ENCODE data around the gene ALDH1A2.
"Not testable (repeated sequence)": the region's sequence is repeated elsewhere in the genome, so short reads cannot be mapped to it uniquely, and the experiment has no call there.

ALDH1A2 gene

DNA sequence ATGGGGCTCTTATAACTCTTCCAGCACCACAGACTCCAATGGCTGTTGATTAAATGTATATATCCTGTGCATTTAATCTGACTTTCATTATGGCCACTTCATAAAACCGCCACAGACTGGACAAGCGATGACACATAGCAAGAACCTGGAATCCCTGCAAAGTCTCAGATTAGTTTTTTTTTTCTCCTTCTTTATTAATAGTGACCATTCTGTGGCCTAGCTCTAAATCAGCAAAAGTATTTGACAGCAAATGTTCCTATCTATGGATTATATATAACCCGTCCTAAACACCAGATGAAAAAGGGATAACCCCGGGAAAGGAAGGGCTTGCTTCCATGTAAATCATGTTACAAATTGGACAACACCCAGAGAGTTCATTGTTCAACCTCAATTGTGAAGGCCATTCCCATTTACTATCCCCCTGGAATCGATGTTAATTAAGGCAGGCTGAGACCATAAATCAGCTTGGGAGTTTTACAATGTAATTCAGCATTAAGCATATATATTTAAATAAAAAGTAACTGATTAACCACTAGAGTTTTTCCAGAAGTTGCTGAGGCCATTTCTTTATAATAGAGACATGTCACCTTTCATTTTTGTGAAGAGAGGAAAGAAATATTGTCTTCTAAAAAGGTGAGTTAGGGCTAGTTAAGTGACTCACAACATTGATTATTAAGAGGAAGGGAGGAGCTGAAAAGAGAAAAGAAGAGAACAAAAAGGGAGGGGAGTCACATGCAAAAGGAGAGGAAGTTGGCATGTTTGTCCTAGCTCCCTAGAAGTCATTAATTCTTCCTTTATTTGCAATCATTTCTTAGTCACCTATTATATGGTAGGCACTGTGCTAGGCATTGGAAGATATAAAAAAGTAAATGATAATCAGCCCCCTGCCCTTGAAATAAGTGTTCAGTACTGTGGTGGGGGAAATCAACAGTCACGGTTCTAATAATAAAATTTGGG, 26.2 kb downstream of the ALDH1A2 start:
- no peak for DNase-seq

- no peak for DNase-seq
Observed at GRCh38 chr15:58038426-58039078, 27.0 kb downstream of the ALDH1A2 start.

GRCh38 chr15:58037723-58038301, 27.7 kb downstream of the ALDH1A2 start:
- DNase-seq, result no peak

DNA sequence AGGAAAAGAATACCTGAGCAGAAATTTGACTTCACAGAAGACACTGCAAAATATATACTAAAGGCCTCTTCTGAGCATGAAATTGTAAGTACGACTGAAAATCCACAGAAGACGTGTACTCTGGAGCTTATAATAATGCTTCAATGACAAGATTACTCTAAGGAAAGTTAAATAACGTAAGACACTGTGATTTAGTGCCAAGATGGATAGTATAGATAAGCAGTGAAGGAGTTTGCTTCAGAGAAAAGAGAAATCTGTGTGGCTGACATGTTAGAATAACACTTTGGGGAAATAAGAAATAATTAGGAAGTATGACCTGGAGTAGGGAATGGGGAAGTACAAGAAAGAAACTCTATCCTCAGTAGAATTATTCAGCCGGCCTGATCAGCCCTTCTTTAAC, 28.9 kb downstream of the ALDH1A2 start:
- no peak for DNase-seq

GRCh38 chr15:58028392-58028791, 37.1 kb downstream of the ALDH1A2 start:
- DNase-seq, result not testable (repeated sequence)

DNA sequence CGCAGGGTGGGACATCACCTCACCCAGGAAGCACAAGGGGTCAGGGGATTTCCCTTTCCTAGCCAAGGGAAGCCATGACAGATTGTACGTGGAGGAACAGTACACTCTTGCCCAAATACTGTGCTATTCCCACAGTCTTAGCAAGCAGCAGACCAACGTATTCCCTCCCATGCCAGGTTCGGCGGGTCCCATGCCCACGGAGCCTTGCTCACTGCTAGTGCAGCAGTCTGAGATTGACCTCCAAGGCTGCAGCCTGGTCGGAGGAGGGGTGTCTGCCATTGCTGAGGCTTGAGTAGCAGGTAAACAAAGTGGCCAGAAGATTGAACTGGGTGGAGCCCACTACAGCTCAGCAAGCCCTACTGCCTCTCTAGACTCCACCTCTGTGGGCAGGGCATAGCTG, 39.0 kb downstream of the ALDH1A2 start:
- no peak for DNase-seq

DNA sequence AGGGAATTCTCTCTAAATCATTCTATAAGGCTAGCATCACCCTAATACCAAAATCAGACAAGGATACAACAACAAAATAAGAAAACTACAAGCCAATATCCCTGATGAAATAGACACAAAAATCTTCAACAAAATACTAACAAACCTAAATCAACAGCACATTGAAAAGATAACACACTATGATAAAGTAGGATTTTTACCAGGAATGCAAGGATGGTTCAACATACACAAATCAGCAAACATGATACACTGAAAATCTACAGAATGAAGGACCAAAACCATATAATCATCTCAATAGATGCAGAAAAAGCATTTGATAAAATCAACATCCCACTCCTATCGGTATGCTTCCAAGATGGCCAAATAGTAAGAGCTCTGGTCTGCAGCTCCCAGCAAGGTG, 39.5 kb downstream of the ALDH1A2 start:
- no peak for DNase-seq

- no peak for DNase-seq
Observed at GRCh38 chr15:58021332-58022230, 43.9 kb downstream of the ALDH1A2 start.

- DNase-seq, result no peak
Observed at GRCh38 chr15:58019503-58020376, 45.8 kb downstream of the ALDH1A2 start.

- no peak for DNase-seq
Observed at GRCh38 chr15:58017869-58018268, 47.6 kb downstream of the ALDH1A2 start.

GRCh38 chr15:58016581-58017175, 48.8 kb downstream of the ALDH1A2 start:
- no peak for DNase-seq

DNA sequence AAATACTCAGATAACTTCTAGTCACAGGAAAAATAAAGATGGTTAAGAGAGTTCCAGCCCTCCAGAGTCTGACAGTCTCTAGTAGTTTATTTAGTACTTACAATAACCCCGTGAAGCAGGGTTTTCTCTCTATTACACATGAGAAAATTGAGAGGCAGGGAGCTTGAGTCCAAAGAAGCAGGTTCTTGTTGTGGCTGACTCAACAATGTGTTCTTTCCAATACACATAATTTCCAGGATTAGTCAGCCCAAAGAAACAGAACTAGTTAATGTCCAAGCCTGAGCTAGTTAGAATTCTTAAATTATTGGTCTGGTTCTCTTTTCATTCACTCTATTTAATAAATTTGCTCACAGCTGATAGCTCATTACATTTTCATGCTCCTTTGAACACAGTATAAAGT, 49.9 kb downstream of the ALDH1A2 start:
- DNase-seq, result no peak

- no peak for DNase-seq
Observed at GRCh38 chr15:58014470-58014869, 51.0 kb downstream of the ALDH1A2 start.

DNA sequence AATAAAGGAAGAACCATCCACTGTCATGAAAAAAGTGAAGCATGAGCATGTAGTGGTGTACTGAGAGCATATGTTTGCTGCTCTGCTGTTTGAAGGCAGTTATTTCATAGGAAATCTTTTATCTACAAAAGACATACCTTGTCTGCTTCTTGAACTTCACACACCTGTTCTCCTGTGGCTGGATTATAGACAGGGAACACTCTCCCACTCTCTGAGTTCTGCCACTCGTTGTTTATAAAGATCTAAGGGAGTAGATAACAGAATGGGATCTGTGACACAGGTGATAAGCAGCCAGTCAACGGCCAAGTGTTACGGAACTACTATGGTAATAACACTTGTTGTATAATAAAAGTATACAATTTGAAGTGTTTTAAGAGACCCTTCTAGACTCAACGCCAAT, 51.5 kb downstream of the ALDH1A2 start:
- no peak for DNase-seq

GRCh38 chr15:58010983-58011382, 54.5 kb downstream of the ALDH1A2 start:
- DNase-seq, result no peak

DNA sequence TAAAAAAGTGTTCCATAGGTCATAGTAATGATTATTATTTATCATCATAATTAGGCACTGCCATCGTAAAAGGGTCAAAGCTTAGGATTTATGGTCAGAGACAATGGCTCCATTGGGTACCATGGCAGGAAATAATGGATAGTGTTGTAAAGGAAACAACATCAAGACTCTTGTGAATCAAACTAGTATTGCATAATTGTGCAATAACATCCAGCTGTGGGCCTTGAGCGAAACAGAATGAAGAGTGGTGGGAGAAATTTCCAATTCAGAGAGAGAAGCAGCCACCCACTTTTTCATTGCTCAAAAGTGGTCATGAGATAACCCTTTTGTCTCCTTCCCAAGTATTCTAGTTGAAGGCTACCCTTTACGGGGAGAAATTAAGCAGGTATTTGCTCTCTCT, 61.7 kb downstream of the ALDH1A2 start:
- no peak for DNase-seq

DNA sequence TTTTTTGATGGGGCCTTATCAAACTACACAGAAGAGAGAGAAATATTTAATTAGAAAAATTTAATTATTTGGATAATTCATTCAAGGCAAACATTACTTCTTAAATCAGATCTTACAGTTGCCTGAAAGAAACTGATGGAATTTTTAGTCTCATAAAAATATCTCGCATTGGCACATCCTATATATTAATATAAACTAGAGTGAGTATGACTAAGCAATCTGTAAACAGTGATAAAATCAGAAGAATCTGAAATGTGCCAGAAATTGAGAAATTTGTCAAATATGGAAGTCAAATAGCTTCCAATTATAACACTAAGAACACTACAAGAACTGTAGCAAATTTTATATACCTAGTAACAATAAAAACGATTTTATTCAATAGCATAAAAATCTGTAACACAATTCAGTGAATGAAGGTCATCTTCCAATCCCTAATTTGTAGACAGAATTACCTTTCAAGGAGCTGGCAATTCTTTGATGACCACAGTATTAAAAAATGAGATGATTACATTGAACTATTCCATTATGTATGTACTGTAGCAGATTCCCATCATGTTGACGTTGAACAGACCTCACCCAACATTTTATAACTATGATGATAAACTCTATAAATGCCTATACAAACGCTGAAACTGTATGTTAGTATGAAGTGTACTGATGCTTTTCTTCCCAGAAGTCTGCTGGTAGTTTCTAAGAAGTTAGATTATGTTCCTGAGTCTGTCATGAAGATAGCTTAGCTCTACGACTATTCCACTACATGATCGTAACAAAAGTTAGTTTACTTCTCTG, 63.0 kb downstream of the ALDH1A2 start:
- DNase-seq, result no peak

DNA sequence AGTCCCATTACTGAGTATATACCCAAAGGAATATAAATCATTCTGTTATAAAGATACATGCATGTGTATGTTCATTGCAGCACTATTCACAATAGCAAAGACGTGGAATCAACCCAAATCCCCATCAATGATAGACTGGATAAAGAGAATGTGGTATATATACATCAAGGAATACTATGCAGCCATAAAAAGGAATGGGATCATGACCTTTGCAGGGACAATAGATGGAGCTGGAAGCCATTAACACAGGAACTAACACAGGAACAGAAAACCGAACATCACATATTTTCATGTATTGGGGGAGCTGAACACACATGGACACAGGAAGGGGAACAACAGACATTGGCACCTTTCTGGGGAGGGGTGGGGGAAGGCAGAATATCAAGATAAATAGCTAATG, 65.8 kb downstream of the ALDH1A2 start:
- DNase-seq, result not testable (repeated sequence)

GRCh38 chr15:57996561-57996960, 69.0 kb downstream of the ALDH1A2 start:
- no peak for DNase-seq

DNA sequence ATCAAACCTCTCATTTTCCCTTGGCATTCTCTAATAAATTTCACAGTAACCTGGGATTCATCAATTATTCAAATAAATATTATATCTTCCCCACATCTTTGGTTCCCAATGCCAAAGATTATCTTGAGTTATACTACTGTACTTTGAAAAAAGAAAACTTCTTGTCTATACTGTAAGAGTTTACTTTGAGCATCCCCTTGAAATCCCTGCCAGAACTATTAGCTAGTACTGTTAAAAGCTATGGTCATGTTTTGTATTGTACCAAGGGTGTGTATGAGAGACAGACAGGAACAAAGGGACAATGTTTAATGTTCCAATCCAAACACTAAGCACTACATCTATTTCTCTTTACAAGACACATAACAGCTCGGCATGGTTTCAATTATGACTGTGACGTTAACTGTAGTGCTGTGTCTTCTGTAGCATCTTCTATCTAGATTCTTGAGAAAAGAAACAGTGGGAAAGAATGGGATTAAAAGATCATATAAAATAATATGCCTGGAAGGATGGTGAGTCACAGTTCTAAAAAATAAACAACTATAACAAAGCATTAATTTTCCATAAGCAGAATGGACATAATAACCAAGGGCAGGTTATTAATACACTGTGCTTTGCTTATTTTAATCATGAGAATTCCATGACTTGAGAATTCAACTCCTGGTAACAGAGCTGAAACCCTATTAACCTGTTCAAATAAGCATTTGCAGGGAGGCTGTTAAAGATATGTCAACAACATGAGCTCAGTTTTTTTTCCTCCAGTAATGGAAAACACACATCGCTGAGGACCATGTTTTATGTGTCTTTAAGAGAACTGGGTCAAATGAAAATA, 71.1 kb downstream of the ALDH1A2 start:
- no peak for DNase-seq

Data from NCI-H2171 (cell line).